Tibial artery (tissue), 4 donors: Measurements from ENCODE around the gene HLA-DQB1.
"Not testable (repeated sequence)": the region's sequence is repeated elsewhere in the genome, so short reads cannot be mapped to it uniquely, and the experiment has no call there.

Experiments
- DNase-seq, 2 donors: peaks; one replicate each; pipeline ENCODE4 v3.0.0-alpha.2; 2019
- H3K27ac ChIP-seq, 2 donors: fragments of 200-600 bp; sonication (generic) in 1 of 2; 1 replicate in 1 of 2; 2 replicates in 1 of 2; pipeline ENCODE4 v1.5.1; 2018 to 2019; ENCODE audit warnings: mild to moderate bottlenecking in 1 of 2
- H3K27me3 ChIP-seq, 2 donors: fragments of 200-600 bp; sonication (generic) in 1 of 2; one replicate each; pipeline versions ENCODE4 v1.5.1 to v1.6.0; 2016 to 2019
- H3K36me3 ChIP-seq, 3 donors: fragments of 200-600 bp; sonication (generic) in 2 of 3; one replicate each; pipeline ENCODE4 v1.5.1; 2016 to 2019; ENCODE audit warnings: mild to moderate bottlenecking in 2 of 3
- H3K4me1 ChIP-seq, 4 donors: fragments of 200-600 bp; sonication (generic) in 2 of 4; 1 replicate in 3 of 4; 2 replicates in 1 of 4; pipeline ENCODE4 v1.5.1; 2016 to 2019
- H3K4me3 ChIP-seq, 2 donors: fragments of 200-600 bp; sonication (generic) in 1 of 2; 1 replicate in 1 of 2; 2 replicates in 1 of 2; pipeline ENCODE4 v1.5.1; 2018 to 2019; ENCODE audit warnings: mild to moderate bottlenecking in 2 of 2
- H3K9me3 ChIP-seq, 3 donors: fragments of 200-600 bp; sonication (generic) in 1 of 3; one replicate each; pipeline ENCODE4 v1.5.1; 2016 to 2019
- CTCF ChIP-seq, 2 experiments: fragments of 200-600 bp in 1 of 2; fragments of 450-650 bp in 1 of 2; IDR thresholded peaks; one replicate each; pipeline ENCODE4 v1.5.1; 2017 to 2019; ENCODE audit warnings: antibody characterized with exemption in 2 of 2, mild to moderate bottlenecking in 1 of 2, moderate library complexity in 1 of 2
- intact Hi-C: fragments of 100-400 bp; cut with DNase I; formaldehyde crosslinking; loops from one replicate; pipeline ENCODE4 v1.15.0; 2023; ENCODE audit warnings: low total_unique reads

The HLA-DQB1 gene

GRCh38 chr6:32666420-32667300 lies at the start of gene HLA-DQB1:
TSS of gene HLA-DQB1 (minus strand) at chr6:32666657. CDS start at chr6:32666607, 50 bp downstream.
- Histone ChIP-seq H3K36me3 (no peaks in the 10 kb centered on the region), H3K9me3 (no peaks in the 10 kb centered on the region), H3K4me3 (no peak within 1 kb of the TSS), H3K27me3 (no peaks in the 10 kb centered on the region), H3K27ac (no peak within 1 kb of the TSS), H3K4me1 (no peaks in the 10 kb centered on the region)
- DNase-seq, result peak in 1 of 2 donors; percentile 30
- intact Hi-C loops, result loop anchor here (5.0 kb wide), 1 partner anchor 96 kb away; the partner anchor contains the start of gene HLA-DQB2
- TF ChIP-seq CTCF (IDR thresholded peaks at IDR 0.05), result no peak

GRCh38 chr6:32713241-32713640 lies 46.8 kb upstream of the HLA-DQB1 start:
- intact Hi-C loops, result no loop called here
- no peaks in the 10 kb centered on the region for H3K9me3 ChIP-seq
- no peaks in the 10 kb centered on the region for H3K4me1 ChIP-seq
- H3K36me3 ChIP-seq, result no peaks in the 10 kb centered on the region
- no peak overlapping the region for H3K27ac ChIP-seq
- no peak overlapping the region for H3K4me3 ChIP-seq
- TF ChIP-seq CTCF (IDR thresholded peaks at IDR 0.05), result no peak
- no peaks in the 10 kb centered on the region for H3K27me3 ChIP-seq
- DNase-seq, result no peak

GRCh38 chr6:32709625-32710024 lies 43.2 kb upstream of the HLA-DQB1 start:
- no peaks in the 10 kb centered on the region for H3K4me1 ChIP-seq
- H3K9me3 ChIP-seq, result no peaks in the 10 kb centered on the region
- H3K4me3 ChIP-seq, result no peak overlapping the region
- no peaks in the 10 kb centered on the region for H3K27me3 ChIP-seq
- intact Hi-C loops, result no loop called here
- TF ChIP-seq CTCF (IDR thresholded peaks at IDR 0.05), result no peak
- no peak overlapping the region for H3K27ac ChIP-seq
- H3K36me3 ChIP-seq, result no peaks in the 10 kb centered on the region
- no peak for DNase-seq

- H3K36me3 ChIP-seq, H3K27ac ChIP-seq: not testable (repeated sequence)
These were observed 38.7 kb upstream of the HLA-DQB1 start for GRCh38 chr6:32705164-32705563.

GRCh38 chr6:32703347-32703746 lies 36.9 kb upstream of the HLA-DQB1 start:
- H3K36me3 ChIP-seq, result no peaks in the 10 kb centered on the region
- no peak overlapping the region for H3K27ac ChIP-seq
- TF ChIP-seq CTCF (IDR thresholded peaks at IDR 0.05), result no peak
- H3K4me3 ChIP-seq, result no peak overlapping the region
- intact Hi-C loops, result loop anchor here (5.0 kb wide), 1 partner anchor 291 kb away; no protein-coding TSS in a partner anchor
- peaks cover 0 to 5% of the 10 kb centered on the region in 2 donors for H3K27me3 ChIP-seq
- no peaks in the 10 kb centered on the region for H3K4me1 ChIP-seq
- no peaks in the 10 kb centered on the region for H3K9me3 ChIP-seq
- DNase-seq, result no peak

More at GRCh38 chr6:32705164-32705563, 38.7 kb upstream of the HLA-DQB1 start:
- intact Hi-C loops, H3K27me3 ChIP-seq, H3K4me3 ChIP-seq, DNase-seq, H3K9me3 ChIP-seq, H3K4me1 ChIP-seq: not testable (repeated sequence)

GRCh38 chr6:32700391-32701040 lies 34.1 kb upstream of the HLA-DQB1 start:
- H3K4me3 ChIP-seq, result no peak overlapping the region
- TF ChIP-seq CTCF (IDR thresholded peaks at IDR 0.05), result peak; percentile 63 to 69
- no peaks in the 10 kb centered on the region for H3K9me3 ChIP-seq
- intact Hi-C loops, result loop anchor here (5.0 kb wide), 1 partner anchor 288 kb away; no protein-coding TSS in a partner anchor
- H3K27me3 ChIP-seq, result peaks cover 0 to 10% of the 10 kb centered on the region in 2 donors
- H3K36me3 ChIP-seq, result no peaks in the 10 kb centered on the region
- no peak overlapping the region for H3K27ac ChIP-seq
- H3K4me1 ChIP-seq, result no peaks in the 10 kb centered on the region
- DNase-seq, result no peak
